Measurements from ENCODE around the gene ZNF3.

The ZNF3 gene

GRCh38 chr7:100079024-100079560, 2.4 kb downstream of the ZNF3 start:
- Histone ChIP-seq H3K9me2 (replicated peaks; ENCODE audit: control insufficient read depth, low read length) (no peaks in the 10 kb centered on the region), H3K4me2 (ENCODE audit: low read length) (no peak overlapping the region), H3K36me3 (ENCODE audit: control insufficient read depth, low read length) (peaks cover 44% of the 10 kb centered on the region), H3K27ac (ENCODE audit: low read depth, low read length) (no peak overlapping the region), H3K79me2 (ENCODE audit: control insufficient read depth, low read length) (peaks cover 39% of the 10 kb centered on the region), H3K27me3 (ENCODE audit: control insufficient read depth, low read length) (peaks cover 4% of the 10 kb centered on the region; the same call in 1 of the 2 replicates), H3K9me3 (ENCODE audit: control insufficient read depth, insufficient read depth, low read length) (no peaks in the 10 kb centered on the region), H3K4me1 (ENCODE audit: control insufficient read depth, low read length) (peaks cover 24% of the 10 kb centered on the region), H3K4me3 (ENCODE audit: low read length) (no peak overlapping the region), H4K20me1 (ENCODE audit: control insufficient read depth, insufficient read depth, low read depth, low read length) (peaks cover 11% of the 10 kb centered on the region; the same call in 1 of the 2 replicates), H3F3A (ENCODE audit: control insufficient read depth, insufficient read depth) (peaks cover 8% of the 10 kb centered on the region)
- TF ChIP-seq CTCF (IDR thresholded peaks at IDR 0.05; ENCODE audit: low read depth, low read length, poor library complexity, severe bottlenecking) (no peak), EZH2phosphoT487 (IDR thresholded peaks at IDR 0.05; ENCODE audit: borderline replicate concordance, low read length) (no peak)

- Histone ChIP-seq H3K4me1 (ENCODE audit: control insufficient read depth, low read length) (peaks cover 13% of the 10 kb centered on the region), H3K79me2 (ENCODE audit: control insufficient read depth, low read length) (peaks cover 39% of the 10 kb centered on the region), H3K27me3 (ENCODE audit: control insufficient read depth, low read length) (no peaks in the 10 kb centered on the region), H3K4me2 (ENCODE audit: low read length) (no peak overlapping the region), H3K9me3 (ENCODE audit: control insufficient read depth, insufficient read depth, low read length) (peaks cover 8% of the 10 kb centered on the region), H3K9me2 (replicated peaks; ENCODE audit: control insufficient read depth, low read length) (no peaks in the 10 kb centered on the region), H4K20me1 (ENCODE audit: control insufficient read depth, insufficient read depth, low read depth, low read length) (peaks cover 11% of the 10 kb centered on the region; the same call in 1 of the 2 replicates), H3K36me3 (ENCODE audit: control insufficient read depth, low read length) (peaks cover 63% of the 10 kb centered on the region), H3K4me3 (ENCODE audit: low read length) (no peak overlapping the region), H3F3A (ENCODE audit: control insufficient read depth, insufficient read depth) (peaks cover 2% of the 10 kb centered on the region; the same call in 1 of the 2 replicates), H3K27ac (ENCODE audit: low read depth, low read length) (no peak overlapping the region)
- TF ChIP-seq EZH2phosphoT487 (IDR thresholded peaks at IDR 0.05; ENCODE audit: borderline replicate concordance, low read length): no peak
Observed at GRCh38 chr7:100077205-100077604, 4.3 kb downstream of the ZNF3 start.

GRCh38 chr7:100075418-100075817, 6.1 kb downstream of the ZNF3 start:
- H3K36me3 ChIP-seq (ENCODE audit: control insufficient read depth, low read length): peaks cover 81% of the 10 kb centered on the region
- H4K20me1 ChIP-seq (ENCODE audit: control insufficient read depth, insufficient read depth, low read depth, low read length): peaks cover 11% of the 10 kb centered on the region; the same call in 1 of the 2 replicates
- H3K27me3 ChIP-seq (ENCODE audit: control insufficient read depth, low read length): no peaks in the 10 kb centered on the region
- no peaks in the 10 kb centered on the region for H3K9me2 ChIP-seq (replicated peaks; ENCODE audit: control insufficient read depth, low read length)
- H3K9me3 ChIP-seq (ENCODE audit: control insufficient read depth, insufficient read depth, low read length): peaks cover 26% of the 10 kb centered on the region
- H3F3A ChIP-seq (ENCODE audit: control insufficient read depth, insufficient read depth): peaks cover 2% of the 10 kb centered on the region; the same call in 1 of the 2 replicates
- H3K27ac ChIP-seq (ENCODE audit: low read depth, low read length): no peak overlapping the region
- peaks cover 5% of the 10 kb centered on the region; the same call in 1 of the 2 replicates for H3K4me1 ChIP-seq (ENCODE audit: control insufficient read depth, low read length)
- peaks cover 27% of the 10 kb centered on the region for H3K79me2 ChIP-seq (ENCODE audit: control insufficient read depth, low read length)
- TF ChIP-seq CTCF (IDR thresholded peaks at IDR 0.05; ENCODE audit: low read depth, low read length, poor library complexity, severe bottlenecking) (no peak), EZH2phosphoT487 (IDR thresholded peaks at IDR 0.05; ENCODE audit: borderline replicate concordance, low read length) (no peak)
- no peak overlapping the region for H3K4me2 ChIP-seq (ENCODE audit: low read length)
- no peak overlapping the region for H3K4me3 ChIP-seq (ENCODE audit: low read length)

- Histone ChIP-seq H3K4me2 (ENCODE audit: low read length) (no peak overlapping the region), H3K4me1 (ENCODE audit: control insufficient read depth, low read length) (no peaks in the 10 kb centered on the region), H3K79me2 (ENCODE audit: control insufficient read depth, low read length) (peaks cover 22% of the 10 kb centered on the region), H3F3A (ENCODE audit: control insufficient read depth, insufficient read depth) (peaks cover 2% of the 10 kb centered on the region; the same call in 1 of the 2 replicates), H3K27ac (ENCODE audit: low read depth, low read length) (no peak overlapping the region), H3K27me3 (ENCODE audit: control insufficient read depth, low read length) (no peaks in the 10 kb centered on the region), H3K9me3 (ENCODE audit: control insufficient read depth, insufficient read depth, low read length) (peaks cover 28% of the 10 kb centered on the region), H3K9me2 (replicated peaks; ENCODE audit: control insufficient read depth, low read length) (no peaks in the 10 kb centered on the region), H4K20me1 (ENCODE audit: control insufficient read depth, insufficient read depth, low read depth, low read length) (peaks cover 9% of the 10 kb centered on the region; the same call in 1 of the 2 replicates), H3K36me3 (ENCODE audit: control insufficient read depth, low read length) (peaks cover 87% of the 10 kb centered on the region), H3K4me3 (ENCODE audit: low read length) (no peak overlapping the region)
- TF ChIP-seq CTCF (IDR thresholded peaks at IDR 0.05; ENCODE audit: low read depth, low read length, poor library complexity, severe bottlenecking) (no peak), EZH2phosphoT487 (IDR thresholded peaks at IDR 0.05; ENCODE audit: borderline replicate concordance, low read length) (no peak)
Observed at GRCh38 chr7:100074841-100075240, 6.7 kb downstream of the ZNF3 start.
